ENCODE data around the gene UBE2E1. TPM values are rescaled to one million over a fixed set of nuclear protein-coding genes. Genes with fewer than 3 reads are reported as not detected.

The UBE2E1 gene
- total RNA-seq, 1 donor from 2014 or later, result 87.8 TPM

DNA sequence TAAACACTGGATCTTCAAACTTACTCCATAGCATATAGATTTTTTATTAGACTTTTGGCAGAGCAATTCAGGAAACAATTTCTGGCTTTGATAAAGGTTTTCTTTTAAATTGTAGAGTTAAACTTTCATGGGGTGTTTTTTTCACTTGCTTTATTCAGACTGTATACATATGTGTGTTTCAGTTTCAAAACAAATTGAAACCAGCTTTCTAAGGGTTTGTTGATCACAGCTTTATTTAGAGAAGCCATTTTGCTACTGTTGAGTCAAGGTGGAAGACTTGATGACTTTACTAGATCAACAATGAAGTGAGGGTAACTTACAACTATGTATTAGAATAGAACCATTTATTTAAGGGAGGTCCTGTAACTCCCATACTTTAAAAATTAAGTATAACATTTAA is 6.2 kb downstream of the UBE2E1 start:
- Histone ChIP-seq H3K27ac (no peak overlapping the region), H3K4me1 (peaks cover 49% of the 10 kb centered on the region), H3K36me3 (no peaks in the 10 kb centered on the region), H3K27me3 (ENCODE audit: low read depth) (no peaks in the 10 kb centered on the region), H3K9me3 (no peaks in the 10 kb centered on the region), H3K4me3 (no peak overlapping the region)
- intact Hi-C loops (cut with DNase I), result no loop called here
- DNase-seq (no peak), ATAC-seq (no peak)
- TF ChIP-seq, protein P1, sequence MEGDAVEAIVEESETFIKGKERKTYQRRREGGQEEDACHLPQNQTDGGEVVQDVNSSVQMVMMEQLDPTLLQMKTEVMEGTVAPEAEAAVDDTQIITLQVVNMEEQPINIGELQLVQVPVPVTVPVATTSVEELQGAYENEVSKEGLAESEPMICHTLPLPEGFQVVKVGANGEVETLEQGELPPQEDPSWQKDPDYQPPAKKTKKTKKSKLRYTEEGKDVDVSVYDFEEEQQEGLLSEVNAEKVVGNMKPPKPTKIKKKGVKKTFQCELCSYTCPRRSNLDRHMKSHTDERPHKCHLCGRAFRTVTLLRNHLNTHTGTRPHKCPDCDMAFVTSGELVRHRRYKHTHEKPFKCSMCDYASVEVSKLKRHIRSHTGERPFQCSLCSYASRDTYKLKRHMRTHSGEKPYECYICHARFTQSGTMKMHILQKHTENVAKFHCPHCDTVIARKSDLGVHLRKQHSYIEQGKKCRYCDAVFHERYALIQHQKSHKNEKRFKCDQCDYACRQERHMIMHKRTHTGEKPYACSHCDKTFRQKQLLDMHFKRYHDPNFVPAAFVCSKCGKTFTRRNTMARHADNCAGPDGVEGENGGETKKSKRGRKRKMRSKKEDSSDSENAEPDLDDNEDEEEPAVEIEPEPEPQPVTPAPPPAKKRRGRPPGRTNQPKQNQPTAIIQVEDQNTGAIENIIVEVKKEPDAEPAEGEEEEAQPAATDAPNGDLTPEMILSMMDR (IDR thresholded peaks at IDR 0.05), result no peak

DNA sequence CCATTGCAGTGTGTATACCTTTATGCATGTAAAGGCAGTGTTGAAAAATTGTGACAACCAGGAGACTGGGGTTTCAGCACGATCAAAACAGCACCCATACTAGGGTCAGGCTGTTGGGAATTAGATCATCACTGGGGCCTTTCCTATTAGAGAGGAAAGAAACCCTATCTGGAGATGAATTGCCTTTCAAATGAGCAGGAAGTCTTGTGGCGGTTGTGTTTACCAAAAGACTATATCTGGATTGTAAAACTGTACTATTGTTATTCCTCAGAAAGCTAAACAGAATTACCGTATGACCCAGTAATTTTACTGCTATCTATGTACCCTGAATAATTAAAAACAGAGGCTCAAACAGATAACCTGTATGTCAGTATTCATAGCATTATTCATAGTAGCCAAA is 10.1 kb downstream of the UBE2E1 start:
- H3K27me3 ChIP-seq (ENCODE audit: low read depth), result no peaks in the 10 kb centered on the region
- peaks cover 39% of the 10 kb centered on the region for H3K4me1 ChIP-seq
- TF ChIP-seq, protein P1 (IDR thresholded peaks at IDR 0.05), result no peak
- no peaks in the 10 kb centered on the region for H3K36me3 ChIP-seq
- no peak overlapping the region for H3K4me3 ChIP-seq
- ATAC-seq (no peak), DNase-seq (no peak)
- no peaks in the 10 kb centered on the region for H3K9me3 ChIP-seq
- intact Hi-C loops (cut with DNase I), result no loop called here
- no peak overlapping the region for H3K27ac ChIP-seq

DNA sequence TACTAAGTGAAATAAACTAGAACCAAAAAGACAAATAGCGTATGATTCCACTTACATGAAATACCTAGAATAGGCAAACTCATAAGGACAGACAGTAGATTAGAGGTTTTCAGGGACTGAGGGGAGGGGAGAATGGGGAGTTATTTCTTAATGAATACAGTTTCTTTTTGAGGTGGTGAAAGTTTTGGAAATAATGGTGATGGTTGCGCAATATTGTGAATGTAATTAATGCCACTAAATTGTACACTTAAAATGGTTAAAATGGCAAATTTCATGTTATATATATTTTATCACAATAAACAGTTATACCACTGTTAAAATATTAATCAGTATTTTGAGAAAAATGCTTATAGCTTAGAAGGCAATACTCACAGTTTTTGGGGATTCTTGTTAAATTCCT is 11.0 kb downstream of the UBE2E1 start:
- Histone ChIP-seq H3K9me3 (no peaks in the 10 kb centered on the region), H3K27ac (no peak overlapping the region), H3K4me3 (no peak overlapping the region), H3K4me1 (peaks cover 31% of the 10 kb centered on the region), H3K27me3 (ENCODE audit: low read depth) (no peaks in the 10 kb centered on the region), H3K36me3 (no peaks in the 10 kb centered on the region)
- TF ChIP-seq, protein P1 (IDR thresholded peaks at IDR 0.05), result no peak
- intact Hi-C loops (cut with DNase I), result no loop called here
- DNase-seq (no peak), ATAC-seq (no peak)

DNA sequence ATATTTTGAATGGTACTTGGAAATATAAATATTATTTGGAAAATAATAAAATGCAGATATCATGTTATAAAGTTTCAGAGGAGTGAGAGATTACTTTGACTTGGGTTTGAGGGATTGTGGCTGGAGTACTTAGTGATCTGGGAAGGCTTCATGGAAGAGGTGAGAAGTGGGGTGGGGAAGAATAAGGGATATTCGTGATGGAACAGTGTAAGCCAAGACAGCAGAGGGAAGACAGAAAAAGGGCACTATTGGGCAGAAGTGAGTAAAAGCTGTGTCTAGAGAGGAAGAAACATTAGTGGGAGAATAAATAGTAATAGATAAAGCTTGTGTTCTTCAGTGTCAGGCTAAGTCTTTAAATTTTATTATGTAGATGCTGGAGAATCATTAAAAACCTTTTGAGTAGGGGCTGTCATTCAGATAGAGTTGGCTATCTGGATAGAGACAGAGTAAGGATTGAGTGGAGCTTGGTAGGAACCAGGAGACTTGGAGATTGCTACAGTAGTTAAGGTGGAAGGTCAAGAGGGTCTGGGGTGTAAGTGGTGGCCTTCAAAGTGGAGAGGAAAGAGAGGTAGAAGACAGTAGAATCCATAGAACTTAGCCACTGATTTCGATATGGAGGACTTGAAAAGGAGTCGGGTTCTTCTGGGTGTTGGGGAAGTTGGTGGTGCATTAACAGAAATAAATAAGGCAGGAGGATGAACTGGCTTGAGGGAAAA is 11.9 kb downstream of the UBE2E1 start:
- intact Hi-C loops (cut with DNase I), result no loop called here
- peaks cover 27% of the 10 kb centered on the region for H3K4me1 ChIP-seq

DNA sequence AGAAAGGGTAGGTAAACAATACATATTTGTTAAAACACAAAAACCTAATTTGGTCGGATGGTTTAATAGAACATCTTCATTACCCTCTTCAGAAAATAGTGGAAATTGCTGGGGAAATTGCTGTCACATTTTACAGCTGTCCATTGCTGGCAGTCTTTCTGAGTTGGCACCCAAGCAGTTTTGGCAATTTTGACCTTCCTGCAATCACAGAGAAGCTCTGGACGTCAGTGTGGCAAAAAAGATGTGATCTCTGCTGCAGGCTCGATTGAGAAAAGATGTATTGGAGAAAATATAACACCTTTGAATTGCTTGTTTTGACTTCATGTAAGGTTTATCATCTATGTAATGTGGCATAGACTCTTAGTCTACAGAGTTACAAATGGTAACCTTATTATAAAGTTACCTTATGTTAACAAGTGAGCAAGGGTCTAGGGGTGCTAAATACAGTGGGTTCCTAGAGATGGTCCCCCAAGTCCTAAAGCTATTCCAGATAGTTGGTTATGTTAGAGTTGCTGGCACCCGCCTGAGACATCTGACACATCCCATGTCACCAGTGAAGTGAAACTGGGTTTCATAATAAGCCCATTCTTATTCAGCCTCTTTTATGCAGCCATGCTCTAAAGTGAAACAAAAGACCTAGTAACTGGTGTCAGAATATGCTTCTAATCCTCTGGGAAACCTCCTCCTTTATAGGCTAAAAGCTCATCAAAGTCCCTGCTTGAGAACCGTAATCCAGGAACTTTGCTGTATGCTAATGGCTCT is 14.0 kb downstream of the UBE2E1 start:
- Histone ChIP-seq H3K9me3 (no peaks in the 10 kb centered on the region), H3K36me3 (no peaks in the 10 kb centered on the region), H3K4me3 (no peak overlapping the region), H3K4me1 (peaks cover 34% of the 10 kb centered on the region), H3K27me3 (ENCODE audit: low read depth) (no peaks in the 10 kb centered on the region), H3K27ac (no peak overlapping the region)
- ATAC-seq, result peak; percentile 27 to 31
- no peak for DNase-seq
- intact Hi-C loops (cut with DNase I), result no loop called here
- TF ChIP-seq, protein P1 (IDR thresholded peaks at IDR 0.05), result no peak

More for the DNA sequence above, 11.9 kb downstream of the UBE2E1 start:
- H3K9me3 ChIP-seq, result no peaks in the 10 kb centered on the region
- TF ChIP-seq, protein P1 (IDR thresholded peaks at IDR 0.05), result no peak
- no peak overlapping the region for H3K27ac ChIP-seq
- no peaks in the 10 kb centered on the region for H3K36me3 ChIP-seq
- no peaks in the 10 kb centered on the region for H3K27me3 ChIP-seq (ENCODE audit: low read depth)
- no peak overlapping the region for H3K4me3 ChIP-seq
- DNase-seq (no peak), ATAC-seq (no peak)
